Measurements from ENCODE around the gene MAPK7.

GRCh38 chr17:19343256-19343630 is 35.1 kb upstream of the MAPK7 start:
- TF ChIP-seq EZH2 (IDR thresholded peaks at IDR 0.05; ENCODE audit: borderline replicate concordance, low read length), result no peak
- TF ChIP-seq CTCF (conservative IDR thresholded peaks at IDR 0.05 in 1 of 2, IDR thresholded peaks at IDR 0.05 in 1 of 2; ENCODE audit: extremely low read depth in 1 of 2, insufficient read depth in 1 of 2, low read depth in 1 of 2, low read length in 2 of 2), result no peak
